ENCODE results near the gene SAMD4B.
"Not testable (repeated sequence)": the region's sequence is repeated elsewhere in the genome, so short reads cannot be mapped to it uniquely, and the experiment has no call there.

SAMD4B gene

GRCh38 chr19:39310558-39311311 lies 31.5 kb upstream of the SAMD4B start:
- no peak for DNase-seq (ENCODE audit: low spot score)

DNA sequence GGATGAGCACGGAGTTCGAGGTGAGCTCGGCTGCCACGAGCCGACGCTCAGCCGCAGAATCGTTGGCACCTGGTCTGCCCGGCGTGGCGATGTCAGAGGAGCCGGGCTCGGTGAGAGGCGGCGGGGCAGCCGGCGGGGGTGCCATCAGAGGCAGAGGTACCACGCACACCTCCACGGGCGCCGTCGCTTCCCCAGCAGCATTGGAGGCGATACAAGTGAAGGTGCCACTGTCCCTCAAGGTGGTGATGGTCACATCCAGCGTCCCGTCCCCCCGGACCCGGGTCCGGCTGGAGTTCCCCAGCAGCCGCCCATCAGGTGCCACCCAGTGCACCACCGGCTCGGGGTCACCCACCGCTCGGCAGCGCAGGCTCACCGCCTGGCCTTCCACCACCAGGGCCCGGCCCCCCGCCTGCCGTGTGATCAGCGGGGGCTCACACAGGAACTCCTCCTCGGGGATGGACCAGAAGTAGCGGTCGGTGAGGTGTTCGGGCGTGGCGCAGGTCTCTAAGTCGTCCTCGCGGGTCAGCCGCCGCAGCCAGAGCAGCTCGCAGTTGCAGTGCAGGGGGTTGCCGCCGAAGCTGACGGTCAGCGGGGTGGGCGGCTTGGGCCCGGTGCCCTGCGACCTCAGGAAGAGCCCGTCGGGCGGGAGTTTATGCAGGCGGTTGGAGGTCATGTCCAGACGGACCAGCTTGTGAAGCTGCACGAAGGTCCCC lies 28.0 kb upstream of the SAMD4B start:
- DNase-seq (ENCODE audit: low spot score) = no peak

DNA sequence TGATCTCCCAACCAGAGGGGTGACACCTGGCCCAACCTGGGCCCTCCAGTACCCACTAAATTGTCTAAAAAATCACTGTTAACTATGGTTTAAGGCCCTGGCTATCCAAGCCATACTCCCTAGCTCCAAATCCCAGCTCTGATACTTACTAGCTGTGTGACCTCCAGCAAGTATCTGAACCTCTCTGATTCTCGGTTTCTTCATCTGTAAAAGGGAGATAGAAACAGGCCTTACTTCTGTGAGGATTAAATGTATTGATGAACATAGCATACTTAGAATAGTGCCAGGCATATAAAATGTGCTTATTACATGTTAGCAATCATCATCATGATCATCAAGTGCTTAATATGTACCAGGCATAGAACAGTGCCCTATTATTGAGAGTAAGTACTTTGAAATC lies 26.3 kb upstream of the SAMD4B start:
- no peak for DNase-seq (ENCODE audit: low spot score)

DNA sequence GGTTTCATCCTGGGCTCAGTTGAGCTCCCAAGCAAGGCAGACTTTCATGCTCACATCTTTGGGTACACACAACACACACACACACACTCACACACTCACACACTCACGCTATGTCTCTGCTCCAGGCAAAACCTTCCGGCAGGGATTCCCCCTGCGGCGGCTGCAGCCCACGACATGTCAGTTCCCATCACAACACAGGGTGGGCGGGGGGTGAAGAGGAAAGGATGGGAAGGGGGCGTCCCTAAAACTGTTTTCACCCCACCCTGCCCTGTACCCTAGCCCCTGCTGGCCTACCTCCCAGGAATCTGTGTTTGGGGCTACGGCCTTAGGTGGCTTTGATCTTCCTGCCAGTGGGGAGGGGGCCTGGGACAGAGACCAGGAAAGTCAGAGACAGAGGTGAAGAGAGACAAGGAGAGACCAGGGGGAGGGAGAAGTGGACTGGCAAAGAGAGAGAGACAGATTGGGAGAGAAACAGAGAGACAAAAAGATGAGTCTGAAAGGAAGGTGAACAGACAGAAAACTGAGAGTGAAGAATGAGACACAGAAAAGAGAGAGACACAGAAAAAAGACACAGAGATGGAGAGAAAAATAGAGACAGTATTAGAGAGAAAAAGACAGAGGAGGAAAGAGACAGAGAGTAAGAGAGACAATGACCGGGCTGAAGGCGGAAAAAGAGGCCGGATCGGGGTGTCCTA lies 25.4 kb upstream of the SAMD4B start:
- no peak for DNase-seq (ENCODE audit: low spot score)

DNA sequence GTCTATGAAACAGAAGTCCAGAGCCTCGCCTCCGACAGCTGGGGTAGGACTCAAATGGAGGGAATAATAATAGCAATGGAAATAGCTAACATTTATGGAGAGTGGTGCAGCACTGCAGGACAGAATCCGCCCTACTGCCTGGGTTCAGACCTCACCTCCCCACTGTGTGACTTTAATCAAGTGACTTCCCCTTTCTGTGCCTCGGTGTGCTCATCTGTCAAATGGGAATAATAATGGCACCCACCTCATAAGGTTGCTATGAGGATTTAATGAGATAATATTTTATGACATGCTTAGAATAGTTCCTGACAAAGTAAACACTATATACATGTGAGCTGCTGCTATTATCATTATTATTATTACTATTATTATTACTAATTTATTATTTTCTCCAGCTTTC lies 24.7 kb upstream of the SAMD4B start:
- DNase-seq (ENCODE audit: low spot score) = no peak

GRCh38 chr19:39318071-39318470 lies 24.1 kb upstream of the SAMD4B start:
- DNase-seq (ENCODE audit: low spot score) = no peak

- no peak for DNase-seq (ENCODE audit: low spot score)
Observed at GRCh38 chr19:39318690-39319089, 23.5 kb upstream of the SAMD4B start.

DNA sequence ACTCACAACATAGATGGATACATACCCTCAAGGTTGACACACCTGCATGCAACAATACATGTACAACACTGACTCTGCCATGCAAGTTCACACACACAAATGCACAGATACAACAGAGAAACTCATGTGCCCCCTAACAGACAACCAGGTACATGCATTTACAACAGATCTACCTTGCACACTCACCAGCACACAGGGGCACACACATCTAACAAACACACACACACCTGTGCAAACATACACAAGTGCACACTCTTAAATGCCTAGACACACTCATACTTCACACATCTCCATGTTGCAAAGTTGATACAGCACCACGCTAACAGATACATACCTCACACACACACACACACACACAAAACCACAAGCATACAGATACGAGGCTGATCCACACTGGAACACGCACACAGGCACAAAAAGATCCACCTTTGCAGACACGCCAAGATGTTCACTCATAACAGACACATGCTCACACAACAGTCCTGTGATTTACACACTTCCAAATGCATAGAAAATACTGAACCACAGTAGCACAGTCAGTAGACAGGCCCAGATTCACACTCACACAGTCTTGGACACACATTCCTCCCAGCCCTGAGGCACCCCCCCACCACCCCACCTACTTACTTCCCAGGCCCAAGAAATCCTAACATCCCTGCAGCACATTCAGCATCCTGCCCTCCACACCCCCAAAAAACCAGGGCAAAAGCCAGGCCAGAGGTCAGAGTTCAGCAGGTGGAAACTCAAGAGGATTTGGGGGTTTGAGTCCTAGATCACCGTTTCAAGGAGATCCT lies 22.9 kb upstream of the SAMD4B start:
- no peak for DNase-seq (ENCODE audit: low spot score)

- no peak for DNase-seq (ENCODE audit: low spot score)
Observed at GRCh38 chr19:39319892-39320248, 22.4 kb upstream of the SAMD4B start.

GRCh38 chr19:39321117-39321831 lies 20.9 kb upstream of the SAMD4B start:
- DNase-seq (ENCODE audit: low spot score) = no peak

GRCh38 chr19:39321832-39322176 lies 20.4 kb upstream of the SAMD4B start:
- DNase-seq (ENCODE audit: low spot score) = no peak

GRCh38 chr19:39324242-39324842 lies 17.9 kb upstream of the SAMD4B start:
- DNase-seq (ENCODE audit: low spot score) = no peak

DNA sequence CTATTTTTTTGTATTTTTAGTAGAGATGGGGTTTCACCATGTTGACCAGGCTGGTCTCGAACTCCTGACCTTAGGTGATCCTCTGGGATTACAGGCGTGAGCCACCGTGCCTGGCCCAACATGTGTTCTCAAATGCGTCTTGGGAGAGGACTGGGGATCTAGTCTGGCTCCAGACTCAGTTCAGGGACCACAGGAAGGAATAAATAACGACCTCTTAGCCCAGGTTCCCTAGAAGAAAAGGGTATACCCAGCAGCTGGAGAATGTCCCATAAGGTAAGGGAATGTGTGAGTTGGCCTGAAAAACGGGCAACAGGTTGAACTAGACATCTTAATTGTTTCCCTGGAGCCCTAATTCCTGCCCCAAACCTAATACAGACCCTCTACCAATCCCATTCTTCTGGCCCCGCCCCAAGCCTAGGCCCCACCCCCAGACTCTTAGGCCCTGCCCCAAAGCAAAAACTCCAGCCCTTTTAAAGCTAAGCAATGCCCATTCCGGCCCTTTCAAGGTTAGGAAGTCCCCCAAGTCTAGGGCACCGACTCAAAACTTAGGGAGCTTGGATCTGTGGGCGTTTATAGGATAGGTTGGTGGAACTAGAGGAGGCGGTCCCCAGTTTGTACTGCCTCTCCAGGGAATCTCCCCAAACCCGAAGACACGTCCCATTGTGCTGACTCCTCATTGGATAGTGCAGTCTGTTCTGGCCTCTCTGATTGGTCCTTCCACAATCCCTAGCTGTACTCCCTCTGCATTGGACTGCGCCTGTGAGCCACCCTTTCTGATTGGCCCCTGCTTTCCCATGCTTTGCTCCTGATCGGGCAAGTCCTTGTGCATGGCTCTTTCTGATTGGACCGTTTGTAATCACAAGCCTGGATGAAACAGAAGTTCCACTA lies 16.2 kb upstream of the SAMD4B start:
- no peak for DNase-seq (ENCODE audit: low spot score)

- no peak for DNase-seq (ENCODE audit: low spot score)
Observed at GRCh38 chr19:39327363-39328045, 14.7 kb upstream of the SAMD4B start.

DNA sequence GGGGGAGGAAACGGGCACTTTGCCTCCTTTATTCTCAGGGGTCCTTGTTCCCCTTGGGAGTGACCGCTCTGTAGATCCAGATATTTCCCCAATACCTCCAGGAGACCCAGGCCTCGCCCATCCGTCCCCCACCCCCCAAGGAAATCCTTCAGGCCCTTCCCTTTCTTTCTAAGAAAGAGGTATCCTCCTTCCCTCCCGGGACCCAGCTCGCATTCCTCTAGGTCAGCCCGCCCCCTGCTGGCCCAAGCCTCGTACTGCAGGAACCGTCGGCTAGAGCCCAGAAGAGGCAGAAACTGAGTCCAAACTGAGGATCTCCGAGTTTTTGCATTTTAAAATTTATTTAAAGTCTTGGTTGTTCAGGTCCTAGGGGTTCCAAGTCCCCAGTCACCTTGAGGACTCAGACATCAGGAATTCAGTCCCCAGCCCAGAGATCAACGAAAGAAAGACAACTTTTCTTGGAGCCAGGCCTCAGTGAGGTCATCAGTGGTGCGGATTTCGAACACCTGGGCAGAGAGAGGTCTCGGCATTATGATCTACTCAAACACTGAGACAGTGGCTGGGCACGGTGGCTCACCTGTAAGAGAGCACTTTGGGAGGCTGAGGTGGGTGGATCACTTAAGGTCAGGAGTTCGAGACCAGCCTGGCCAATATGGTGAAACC lies 14.0 kb upstream of the SAMD4B start:
- DNase-seq (ENCODE audit: low spot score) = peak; percentile 70

- no peak for DNase-seq (ENCODE audit: low spot score)
Observed at GRCh38 chr19:39329948-39330347, 12.3 kb upstream of the SAMD4B start.

DNA sequence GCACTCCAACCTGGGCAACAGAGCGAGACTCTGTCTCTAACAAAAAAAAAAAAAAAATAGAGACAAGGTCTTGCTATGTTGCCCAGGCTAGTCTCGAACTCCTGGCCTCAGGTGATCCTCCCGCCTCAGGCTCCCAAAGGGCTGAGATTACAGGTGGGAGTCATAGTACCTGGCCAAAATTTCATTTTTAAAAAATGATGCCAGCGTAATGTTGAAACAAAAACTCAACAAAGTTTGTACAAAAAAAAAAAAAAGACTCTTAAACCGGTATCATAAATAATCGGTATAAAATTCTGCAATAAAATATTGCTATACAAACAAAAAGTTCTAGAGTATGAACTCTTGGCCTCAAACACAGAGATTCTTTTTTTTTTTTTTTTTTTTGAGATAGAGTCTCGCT lies 9.9 kb upstream of the SAMD4B start:
- DNase-seq (ENCODE audit: low spot score) = no peak

GRCh38 chr19:39332738-39333137 lies 9.5 kb upstream of the SAMD4B start:
- DNase-seq (ENCODE audit: low spot score) = not testable (repeated sequence)

DNA sequence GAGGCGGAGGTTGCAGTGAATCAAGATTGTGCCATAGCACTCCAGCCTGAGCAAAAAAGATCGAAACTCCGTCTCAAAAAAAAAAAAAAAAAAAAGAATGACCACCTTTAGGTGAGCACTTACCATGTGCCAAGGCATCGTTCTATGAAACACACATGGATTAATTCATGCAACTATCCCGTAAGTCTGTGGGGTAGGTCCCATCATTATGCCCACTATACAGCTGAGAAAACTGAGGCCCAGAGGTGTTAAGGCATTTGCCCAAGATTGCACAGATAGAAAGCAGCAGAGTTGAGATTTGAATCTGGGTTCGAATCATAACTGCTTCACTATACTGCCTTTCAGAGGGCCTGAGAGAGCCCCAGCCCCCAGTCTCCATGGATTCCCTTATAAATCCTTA lies 8.7 kb upstream of the SAMD4B start:
- no peak for DNase-seq (ENCODE audit: low spot score)
